Colonic mucosa (tissue), 4 donors: ENCODE data around the gene HEATR5A. TPM values are rescaled to one million over a fixed set of nuclear protein-coding genes. Genes with fewer than 3 reads are reported as not detected.
"Not testable (repeated sequence)": the region's sequence is repeated elsewhere in the genome, so short reads cannot be mapped to it uniquely, and the experiment has no call there.

Source experiments
- DNase-seq: peaks from one replicate; pipeline ENCODE4 v3.0.0-alpha.2; 2020
- H3K27ac ChIP-seq: fragments of 200-600 bp; one replicate; pipeline ENCODE4 v1.8.0; 2021
- H3K27me3 ChIP-seq: fragments of 200-600 bp; one replicate; pipeline ENCODE4 v1.8.0; 2021
- H3K36me3 ChIP-seq: fragments of 200-600 bp; one replicate; pipeline ENCODE4 v1.8.0; 2021
- H3K4me1 ChIP-seq: fragments of 200-600 bp; one replicate; pipeline ENCODE4 v1.8.0; 2021; ENCODE audit warnings: mild to moderate bottlenecking
- H3K4me3 ChIP-seq: fragments of 200-600 bp; one replicate; pipeline ENCODE4 v1.8.0; 2021
- H3K9ac ChIP-seq, 2 donors: one replicate each; pipeline ENCODE4 v1.7.0; 2013; ENCODE audit warnings: control low read depth in 2 of 2, low read depth in 2 of 2, low read length in 2 of 2
- H3K9me3 ChIP-seq: fragments of 200-600 bp; one replicate; pipeline ENCODE4 v1.8.0; 2021
- intact Hi-C: fragments of 100-400 bp; cut with DNase I; formaldehyde crosslinking; loops from one replicate; pipeline ENCODE4 v1.14.1; 2022
- total RNA-seq, 2 donors: library from RNA; stranded (reverse); fragmentation: NEBNext Ultra II Directional in 1 of 2; extraction: Animal tissue kit (Norgen Biotek cat#: 25700) in 1 of 2; gene quantifications; one replicate each; pipeline ENCODE4 v1.2.1, GENCODE V29; 2021
- TF ChIP-seq, protein P1 (sequence below): fragments of 200-600 bp; IDR thresholded peaks from one replicate; pipeline ENCODE4 v1.8.0; 2022; ENCODE audit warnings: antibody characterized with exemption, mild to moderate bottlenecking
- donor health status: healthy.
- donor health status: DM: no; HTN: no; CAD: no.
- donor health status: DM: no; HTN: no; CAD: no.

Gene HEATR5A
- total RNA-seq, 2 donors from 2014 or later: 45.5 to 58.2 TPM

DNA sequence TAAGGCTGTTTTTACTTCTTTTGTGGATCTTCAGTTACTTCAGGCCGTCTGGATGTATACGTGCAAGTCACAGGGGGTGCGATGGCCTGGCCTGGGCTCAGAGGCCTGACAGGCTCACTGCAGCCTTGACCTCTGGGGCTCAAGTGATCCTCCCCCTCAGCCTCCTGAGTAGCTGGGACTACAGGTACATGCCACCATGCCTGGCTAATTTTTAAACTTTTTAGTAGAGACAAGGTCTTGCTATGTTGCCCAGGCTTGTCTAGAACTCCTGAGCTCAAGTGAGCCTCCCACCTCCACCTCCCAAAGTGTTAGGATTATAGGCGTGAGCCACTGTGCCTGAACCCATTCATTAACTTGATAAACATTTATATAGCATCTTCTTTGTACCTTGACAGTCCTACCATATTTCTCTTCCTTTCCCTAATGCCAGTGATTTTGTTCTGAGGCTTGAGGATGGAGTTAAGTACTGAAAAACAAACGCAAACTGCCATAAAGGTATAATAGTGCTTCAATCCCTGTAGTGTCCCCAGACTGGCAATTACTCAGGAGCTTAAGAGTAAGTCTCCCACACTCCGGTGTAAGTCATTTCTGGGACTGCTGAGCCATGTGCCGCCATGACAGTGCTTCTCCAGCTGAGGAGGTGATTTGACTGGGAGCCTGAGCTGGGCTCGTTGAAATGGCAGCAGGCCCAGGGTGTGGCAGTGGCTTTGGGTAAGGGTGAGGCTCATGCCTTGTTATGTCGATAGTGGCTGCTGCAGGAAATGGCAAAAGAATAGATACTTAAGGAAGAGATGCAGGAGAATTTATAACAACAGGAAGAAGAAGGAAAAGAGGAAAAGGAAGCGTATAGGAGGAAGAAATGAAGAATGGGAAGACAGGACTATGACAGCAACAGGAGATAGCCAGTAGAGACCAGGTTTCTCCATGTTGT is 169.1 kb downstream of the HEATR5A start:
- TF ChIP-seq, protein P1, sequence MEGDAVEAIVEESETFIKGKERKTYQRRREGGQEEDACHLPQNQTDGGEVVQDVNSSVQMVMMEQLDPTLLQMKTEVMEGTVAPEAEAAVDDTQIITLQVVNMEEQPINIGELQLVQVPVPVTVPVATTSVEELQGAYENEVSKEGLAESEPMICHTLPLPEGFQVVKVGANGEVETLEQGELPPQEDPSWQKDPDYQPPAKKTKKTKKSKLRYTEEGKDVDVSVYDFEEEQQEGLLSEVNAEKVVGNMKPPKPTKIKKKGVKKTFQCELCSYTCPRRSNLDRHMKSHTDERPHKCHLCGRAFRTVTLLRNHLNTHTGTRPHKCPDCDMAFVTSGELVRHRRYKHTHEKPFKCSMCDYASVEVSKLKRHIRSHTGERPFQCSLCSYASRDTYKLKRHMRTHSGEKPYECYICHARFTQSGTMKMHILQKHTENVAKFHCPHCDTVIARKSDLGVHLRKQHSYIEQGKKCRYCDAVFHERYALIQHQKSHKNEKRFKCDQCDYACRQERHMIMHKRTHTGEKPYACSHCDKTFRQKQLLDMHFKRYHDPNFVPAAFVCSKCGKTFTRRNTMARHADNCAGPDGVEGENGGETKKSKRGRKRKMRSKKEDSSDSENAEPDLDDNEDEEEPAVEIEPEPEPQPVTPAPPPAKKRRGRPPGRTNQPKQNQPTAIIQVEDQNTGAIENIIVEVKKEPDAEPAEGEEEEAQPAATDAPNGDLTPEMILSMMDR: no peak
- H3K27ac ChIP-seq: peak overlapping the region; percentile 64
- peak; percentile 80 for DNase-seq

DNA sequence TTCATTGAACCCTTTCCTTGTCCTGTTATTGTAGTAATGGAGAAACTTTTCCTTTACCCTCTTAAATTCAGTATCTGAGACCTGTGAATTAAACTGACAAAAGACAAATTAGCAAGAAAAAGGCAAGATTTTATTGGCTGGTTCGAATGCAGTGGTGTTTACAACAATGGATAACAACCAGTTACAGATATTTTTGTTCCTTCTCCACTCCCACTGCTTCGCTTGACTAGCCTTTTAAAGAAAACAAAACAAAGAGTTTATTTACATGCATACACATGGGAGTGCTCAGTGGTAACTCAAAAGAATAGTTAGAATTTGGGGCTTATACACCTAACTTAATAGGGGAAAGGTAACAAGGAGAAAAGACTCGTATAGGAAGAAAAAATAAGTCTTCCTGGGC is 175.7 kb downstream of the HEATR5A start:
- peak overlapping the region; percentile 79 for H3K27ac ChIP-seq
- intact Hi-C loops: no loop called here
- no peaks in the 10 kb centered on the region for H3K27me3 ChIP-seq
- TF ChIP-seq, protein P1: no peak
- H3K4me3 ChIP-seq: no peak overlapping the region
- H3K9ac ChIP-seq: peak overlapping the region in 1 of 2 donors; percentile 26
- H3K4me1 ChIP-seq: no peaks in the 10 kb centered on the region
- no peak for DNase-seq
- no peaks in the 10 kb centered on the region for H3K9me3 ChIP-seq
- H3K36me3 ChIP-seq: no peaks in the 10 kb centered on the region

More for the DNA sequence above, 169.1 kb downstream of the HEATR5A start:
- no peak overlapping the region for H3K9ac ChIP-seq
- intact Hi-C loops: no loop called here
- no peaks in the 10 kb centered on the region for H3K27me3 ChIP-seq
- no peaks in the 10 kb centered on the region for H3K36me3 ChIP-seq
- no peaks in the 10 kb centered on the region for H3K4me1 ChIP-seq
- H3K4me3 ChIP-seq: no peak overlapping the region
- no peaks in the 10 kb centered on the region for H3K9me3 ChIP-seq

DNA sequence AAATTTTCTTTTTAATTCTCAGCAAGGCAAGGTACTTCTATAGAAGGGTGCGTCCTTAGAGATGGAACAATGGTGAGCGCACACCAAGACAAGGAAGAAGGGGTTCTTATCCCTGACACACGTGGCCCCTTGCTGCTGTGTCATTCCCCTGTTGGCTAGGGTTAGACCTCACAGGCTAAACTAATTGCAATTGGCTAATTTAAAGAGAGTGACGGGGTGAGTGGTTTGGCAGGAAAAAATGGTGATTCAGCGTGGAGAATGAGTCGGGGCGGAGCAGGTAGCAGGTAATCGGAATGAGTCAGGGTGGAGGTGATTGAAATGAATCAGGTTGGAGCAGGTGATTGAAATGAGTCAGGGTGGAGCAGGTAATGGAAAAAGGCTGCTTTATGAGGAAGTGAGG is 176.5 kb downstream of the HEATR5A start:
- H3K9me3 ChIP-seq: no peaks in the 10 kb centered on the region
- intact Hi-C loops: no loop called here
- no peaks in the 10 kb centered on the region for H3K27me3 ChIP-seq
- DNase-seq: peak; percentile 78
- no peaks in the 10 kb centered on the region for H3K36me3 ChIP-seq
- H3K9ac ChIP-seq: no peak overlapping the region
- H3K4me3 ChIP-seq: no peak overlapping the region
- peak overlapping the region; percentile 79 for H3K27ac ChIP-seq
- no peaks in the 10 kb centered on the region for H3K4me1 ChIP-seq
- TF ChIP-seq, protein P1: no peak

DNA sequence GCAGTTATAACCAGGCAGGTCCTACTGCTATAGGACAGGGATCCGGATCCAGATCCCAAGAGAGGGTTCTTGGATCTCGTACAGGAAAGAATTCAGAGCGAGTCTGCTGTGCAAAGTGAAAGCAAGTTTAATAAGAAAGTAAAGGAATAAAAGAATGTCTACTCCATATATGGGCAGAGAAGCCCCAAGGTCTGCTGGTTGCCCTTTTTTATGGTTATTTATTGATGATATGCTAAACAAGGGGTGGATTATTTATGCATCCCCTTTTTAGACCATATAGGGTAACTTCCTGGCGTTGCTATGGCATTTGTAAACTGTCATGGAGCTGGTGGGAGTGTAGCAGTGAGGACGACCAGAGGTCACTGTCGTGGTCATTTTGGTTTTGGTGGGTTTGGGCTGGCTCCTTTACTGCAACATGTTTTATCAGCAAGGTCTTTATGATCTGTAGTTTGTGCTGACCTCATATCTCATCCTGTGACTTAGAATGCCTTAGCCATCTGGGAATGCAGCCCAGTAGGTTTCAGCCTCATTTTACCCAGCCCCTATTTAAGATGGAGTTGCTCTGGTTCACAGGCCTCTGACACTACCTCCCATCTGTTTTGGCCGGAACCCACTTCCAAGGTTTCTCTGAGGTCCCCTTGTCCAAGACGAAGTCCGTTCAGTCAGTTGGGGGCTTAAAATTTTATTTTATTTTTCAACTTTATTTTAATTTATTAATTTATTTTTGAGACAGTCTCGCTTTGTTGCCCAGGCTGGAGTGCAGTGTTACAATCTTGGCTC is 178.0 kb downstream of the HEATR5A start:
- H3K27me3 ChIP-seq, H3K4me3 ChIP-seq, H3K9me3 ChIP-seq, H3K27ac ChIP-seq, intact Hi-C loops, H3K36me3 ChIP-seq, H3K4me1 ChIP-seq: not testable (repeated sequence)
- peak; percentile 18 for DNase-seq
- H3K9ac ChIP-seq: peak overlapping the region in 1 of 2 donors; percentile 2

Other genes starting within 250 kb of the HEATR5A start
- 100 to 1,000 TPM; 113 to 148 TPM for gene HECTD1, start 212.8 kb downstream of the HEATR5A start, total RNA-seq
- 10 to 100 TPM; 13.7 to 16.2 TPM for gene DTD2, start 37.0 kb upstream of the HEATR5A start, total RNA-seq
- gene GPR33, start 67.5 kb upstream of the HEATR5A start, total RNA-seq: not detected
- gene NUBPL, start 140.9 kb upstream of the HEATR5A start, total RNA-seq: 10 to 100 TPM; 13.3 to 14.0 TPM